GM19395 (cell line): ENCODE results near the gene SLC6A6.
A peak's percentile ranks its signal among the peaks of the same experiment; 100 is the strongest.

Experiments
- ATAC-seq: cut with Tn5 transposase; IDR thresholded peaks from one replicate; pipeline ENCODE4 v1.9.1; 2021; ENCODE audit warnings: mild to moderate bottlenecking, moderate library complexity; ENCODE audit not compliant: unreplicated experiment

SLC6A6 gene

GRCh38 chr3:14451844-14452739 lies 49.7 kb downstream of the SLC6A6 start:
- ATAC-seq: no peak

- no peak for ATAC-seq
Observed at GRCh38 chr3:14452740-14453710, 50.6 kb downstream of the SLC6A6 start.

DNA sequence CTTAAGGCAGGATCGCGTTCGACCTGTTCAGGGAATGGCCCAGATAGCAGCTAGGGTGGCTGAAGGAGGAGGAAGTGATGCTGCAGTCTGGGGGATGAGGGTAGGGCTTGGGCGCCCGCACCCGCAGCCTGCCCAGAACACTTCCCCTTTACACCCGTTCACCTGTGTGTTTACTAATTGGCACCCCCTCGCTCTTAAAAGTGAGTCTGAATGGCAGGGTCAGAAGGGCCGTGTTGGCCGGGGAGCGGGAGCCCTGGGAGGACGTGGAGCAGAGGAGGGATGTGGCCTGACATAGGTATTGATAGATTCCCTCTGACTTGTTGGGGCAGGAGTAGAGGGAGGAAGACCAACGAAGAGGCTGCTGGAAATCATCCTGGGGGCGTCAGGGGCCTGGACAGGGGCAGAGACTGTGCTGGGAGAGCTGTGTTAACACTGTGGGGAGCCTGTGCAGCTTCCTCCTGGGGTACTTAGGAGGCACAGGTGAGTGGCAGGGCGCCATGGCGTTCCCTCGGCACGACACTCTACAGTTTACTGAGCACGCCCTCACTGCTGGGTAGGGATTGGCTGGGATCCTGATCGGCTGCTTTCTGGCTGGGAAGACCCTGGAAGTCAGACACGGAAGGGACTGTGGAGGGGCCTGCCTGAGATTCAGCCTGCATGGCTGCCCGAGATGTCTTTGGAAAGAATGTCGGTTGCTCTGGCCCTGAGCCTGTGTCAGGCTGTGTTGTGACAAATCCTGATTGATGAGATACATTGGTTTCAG lies 51.7 kb downstream of the SLC6A6 start:
- ATAC-seq: no peak

DNA sequence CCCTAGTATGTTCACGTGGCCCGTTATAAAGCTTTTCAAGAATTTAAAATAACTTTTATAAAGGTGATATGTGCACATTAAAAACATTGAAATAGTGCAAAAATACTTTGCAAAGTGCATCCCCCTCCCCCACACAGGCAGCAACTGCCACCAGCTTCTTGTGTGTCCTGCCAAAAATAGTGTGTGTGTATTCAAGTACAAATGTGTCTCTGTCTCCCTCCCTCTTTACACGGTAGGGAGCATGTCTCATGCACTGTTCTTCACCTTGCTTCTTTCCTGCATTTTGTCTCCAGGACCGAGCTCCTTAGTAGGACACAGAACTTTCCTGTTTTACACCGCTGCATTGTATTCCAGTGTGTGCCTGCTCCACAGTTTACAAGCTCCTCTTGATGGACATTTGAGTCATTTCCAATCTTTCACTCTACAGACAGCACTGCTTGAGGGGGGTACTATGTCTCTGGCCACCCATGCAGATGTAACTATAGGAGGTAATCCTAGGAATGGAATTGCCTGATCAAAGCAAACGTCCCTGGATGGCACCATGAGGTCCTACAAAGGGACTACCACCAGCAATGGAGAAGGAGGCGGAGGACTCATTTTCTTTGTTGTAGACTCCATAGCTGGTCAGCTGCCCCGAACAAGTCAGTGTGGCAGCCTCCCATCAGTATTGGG lies 52.4 kb downstream of the SLC6A6 start:
- ATAC-seq: no peak

- ATAC-seq: no peak
Observed at GRCh38 chr3:14455571-14456317, 53.3 kb downstream of the SLC6A6 start.

- no peak for ATAC-seq
Observed at GRCh38 chr3:14456794-14457193, 54.4 kb downstream of the SLC6A6 start.

DNA sequence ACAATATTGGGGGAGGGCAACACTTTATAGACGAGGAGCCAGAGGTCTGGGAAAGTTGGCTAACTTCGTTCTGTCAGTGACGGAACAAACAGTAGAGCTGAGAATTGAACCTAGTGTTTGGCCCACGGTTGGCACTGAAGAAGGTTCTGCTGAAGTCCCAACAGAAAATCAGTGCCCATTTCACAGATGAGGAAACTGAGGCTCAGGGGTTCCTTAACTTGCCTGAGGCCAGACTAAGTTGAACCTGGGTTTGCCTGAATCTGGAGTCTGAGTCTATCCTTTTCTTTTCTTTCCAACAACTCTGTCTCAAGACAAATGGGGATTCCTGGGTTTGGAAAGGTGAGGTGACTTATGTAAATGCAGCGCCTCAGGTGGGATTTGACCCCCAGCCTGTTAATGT lies 55.1 kb downstream of the SLC6A6 start:
- no peak for ATAC-seq

- no peak for ATAC-seq
Observed at GRCh38 chr3:14457999-14458398, 55.6 kb downstream of the SLC6A6 start.

DNA sequence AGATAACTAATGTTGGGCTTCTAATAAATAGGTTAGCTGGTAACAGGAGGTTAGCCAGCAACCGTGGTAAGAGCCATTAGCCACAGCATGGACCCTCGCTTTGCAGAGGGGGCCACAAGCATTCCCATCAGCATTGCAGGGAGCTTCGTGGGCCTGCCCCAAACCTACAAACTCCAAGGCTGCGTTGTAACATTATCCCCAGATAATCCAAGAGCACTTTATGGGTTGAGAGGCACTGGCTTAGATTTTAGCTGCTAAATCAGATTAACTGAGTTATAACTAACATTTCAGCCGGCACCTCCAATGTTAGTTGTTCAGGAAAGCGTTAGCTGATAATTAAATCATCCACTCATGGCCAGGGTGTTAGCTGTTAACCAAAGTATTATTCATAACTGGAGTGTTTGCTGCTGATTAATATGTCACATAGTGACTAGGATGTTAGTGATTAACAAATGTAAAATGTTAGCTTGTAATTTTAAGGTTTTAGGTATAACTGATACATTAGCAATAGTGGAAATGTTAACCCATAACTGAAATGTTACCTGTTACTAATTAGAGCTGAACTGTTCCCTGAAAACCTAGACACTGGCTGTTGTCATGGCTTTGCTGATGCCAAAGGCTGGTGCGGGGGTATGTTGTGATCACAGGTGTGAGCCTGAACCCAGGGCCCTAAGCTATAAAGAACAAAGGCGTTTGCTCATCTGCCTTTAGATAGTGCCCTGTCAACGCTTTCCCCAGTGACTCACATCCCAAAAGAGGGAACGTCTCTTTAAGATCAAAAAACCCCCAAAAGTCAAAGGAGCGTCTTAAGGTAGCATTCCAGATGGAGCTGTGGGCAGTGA lies 56.2 kb downstream of the SLC6A6 start:
- ATAC-seq: peak; percentile 49

- ATAC-seq: no peak
Observed at GRCh38 chr3:14459384-14459783, 57.0 kb downstream of the SLC6A6 start.

DNA sequence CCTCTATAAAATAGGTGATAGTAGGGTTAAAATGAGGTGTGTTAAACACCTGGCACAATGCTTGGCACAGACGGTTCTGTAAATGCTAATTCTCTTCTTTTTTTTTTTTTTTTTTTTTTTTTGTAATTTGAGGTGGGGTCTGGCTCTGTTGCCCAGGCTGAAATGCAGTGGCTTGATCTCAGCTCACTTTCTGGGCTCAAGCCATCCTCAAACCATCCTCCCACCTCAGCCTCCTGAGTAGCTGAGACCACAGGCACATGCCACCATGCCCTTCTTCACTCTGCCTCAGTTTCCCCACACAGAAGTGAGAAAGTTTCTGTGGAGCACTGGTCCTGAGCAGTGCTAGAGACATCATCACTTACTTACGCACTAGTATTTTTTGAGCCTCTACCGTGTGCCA lies 57.4 kb downstream of the SLC6A6 start:
- no peak for ATAC-seq

- no peak for ATAC-seq
Observed at GRCh38 chr3:14460342-14461005, 58.1 kb downstream of the SLC6A6 start.

- ATAC-seq: no peak
Observed at GRCh38 chr3:14461006-14461747, 58.8 kb downstream of the SLC6A6 start.

DNA sequence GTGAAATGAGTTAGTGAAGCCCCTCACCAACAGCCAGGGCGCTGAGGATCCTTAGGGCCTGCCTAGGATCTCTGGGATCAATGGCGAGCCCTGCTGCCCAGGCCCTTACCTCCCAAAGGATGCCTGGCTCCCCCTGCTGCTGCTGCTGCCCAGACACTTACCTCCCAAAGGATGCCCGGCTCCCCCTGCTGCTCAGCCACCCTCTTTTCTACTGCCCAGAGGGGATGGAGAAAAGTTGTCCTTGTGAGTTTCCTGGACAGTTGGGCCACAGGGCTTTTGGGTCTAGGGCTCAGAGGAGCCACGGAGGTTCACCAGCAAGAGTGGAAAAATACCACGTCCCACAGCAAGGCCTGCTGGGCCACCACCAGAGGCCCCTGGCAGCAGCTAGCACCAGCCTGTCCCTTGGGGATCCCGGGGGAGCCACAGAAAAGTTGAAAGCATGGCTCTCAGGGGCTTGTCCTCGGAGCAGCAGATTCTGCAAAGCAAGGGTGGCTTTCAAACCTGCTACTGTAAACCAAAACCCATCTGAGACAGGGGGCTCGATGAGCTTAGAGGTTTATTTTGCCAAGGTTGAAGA lies 59.4 kb downstream of the SLC6A6 start:
- no peak for ATAC-seq

DNA sequence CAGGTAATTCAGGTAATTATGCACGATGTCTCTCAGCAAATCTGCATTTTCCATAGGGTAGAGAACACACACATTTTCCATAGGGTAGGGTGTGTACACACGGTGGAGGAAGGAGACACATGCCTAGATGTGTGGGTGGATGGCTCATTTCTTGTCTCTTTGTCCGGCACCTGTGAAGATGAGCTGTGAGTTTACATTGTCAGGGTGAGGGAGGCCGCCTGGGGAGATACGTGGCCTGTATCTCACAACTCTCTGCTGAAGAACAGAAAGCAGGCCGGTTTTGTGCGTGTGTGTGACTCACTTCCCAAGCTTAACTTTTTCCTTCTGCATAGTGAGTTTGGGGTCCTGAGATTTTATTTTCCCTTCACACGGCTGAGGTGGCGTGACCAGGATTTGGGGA lies 60.3 kb downstream of the SLC6A6 start:
- no peak for ATAC-seq

- ATAC-seq: no peak
Observed at GRCh38 chr3:14463330-14464140, 61.1 kb downstream of the SLC6A6 start.

GRCh38 chr3:14464141-14464465 lies 61.7 kb downstream of the SLC6A6 start:
- ATAC-seq: no peak
